Measurements from ENCODE around the gene DMRT2. TPM values are rescaled to one million over a fixed set of nuclear protein-coding genes. Genes with fewer than 3 reads are reported as not detected.
A peak's percentile ranks its signal among the peaks of the same experiment; 100 is the strongest.

The DMRT2 gene
- total RNA-seq (2014; rRNA removed; shearing (Covaris generic)): 14.4 and 15.4 TPM in 2 replicates

- DNase-seq (ENCODE audit: low read depth): peak; percentile 100
These were observed at the start of gene DMRT2 for GRCh38 chr9:1050125-1050895. TSS of gene DMRT2 (plus strand) at chr9:1050357. CDS start at chr9:1051614, 1,257 bp downstream.

GRCh38 chr9:1001838-1002237 is 48.3 kb upstream of the DMRT2 start:
- DNase-seq (ENCODE audit: low read depth): no peak

- no peak for DNase-seq (ENCODE audit: low read depth)
These were observed 47.5 kb upstream of the DMRT2 start for GRCh38 chr9:1002678-1003077.

- DNase-seq (ENCODE audit: low read depth): peak; percentile 78
These were observed 45.0 kb upstream of the DMRT2 start for GRCh38 chr9:1005043-1005667.

- no peak for DNase-seq (ENCODE audit: low read depth)
These were observed 42.8 kb upstream of the DMRT2 start for GRCh38 chr9:1007312-1007711.

GRCh38 chr9:1008216-1008615 is 41.9 kb upstream of the DMRT2 start:
- DNase-seq (ENCODE audit: low read depth): no peak

GRCh38 chr9:1009101-1009707 is 41.0 kb upstream of the DMRT2 start:
- peak; percentile 92 for DNase-seq (ENCODE audit: low read depth)

- no peak for DNase-seq (ENCODE audit: low read depth)
These were observed 37.1 kb upstream of the DMRT2 start for GRCh38 chr9:1013021-1013420.

GRCh38 chr9:1014225-1014624 is 35.9 kb upstream of the DMRT2 start:
- DNase-seq (ENCODE audit: low read depth): no peak

GRCh38 chr9:1014640-1015039 is 35.5 kb upstream of the DMRT2 start:
- no peak for DNase-seq (ENCODE audit: low read depth)

- DNase-seq (ENCODE audit: low read depth): peak; percentile 66
These were observed 32.0 kb upstream of the DMRT2 start for GRCh38 chr9:1018121-1018520.

GRCh38 chr9:1024112-1024511 is 26.0 kb upstream of the DMRT2 start:
- DNase-seq (ENCODE audit: low read depth): no peak

- DNase-seq (ENCODE audit: low read depth): no peak
These were observed 25.0 kb upstream of the DMRT2 start for GRCh38 chr9:1025131-1025530.

GRCh38 chr9:1026219-1026618 is 23.9 kb upstream of the DMRT2 start:
- no peak for DNase-seq (ENCODE audit: low read depth)

GRCh38 chr9:1028501-1029190 is 21.5 kb upstream of the DMRT2 start:
- no peak for DNase-seq (ENCODE audit: low read depth)

- no peak for DNase-seq (ENCODE audit: low read depth)
These were observed 18.1 kb upstream of the DMRT2 start for GRCh38 chr9:1031951-1032601.

GRCh38 chr9:1034271-1034670 is 15.9 kb upstream of the DMRT2 start:
- DNase-seq (ENCODE audit: low read depth): no peak

GRCh38 chr9:1039589-1039988 is 10.6 kb upstream of the DMRT2 start:
- DNase-seq (ENCODE audit: low read depth): no peak

GRCh38 chr9:1042466-1042865 is 7.7 kb upstream of the DMRT2 start:
- peak; percentile 89 for DNase-seq (ENCODE audit: low read depth)

GRCh38 chr9:1044643-1045042 is 5.5 kb upstream of the DMRT2 start:
- DNase-seq (ENCODE audit: low read depth): no peak

- DNase-seq (ENCODE audit: low read depth): no peak
These were observed 3.3 kb upstream of the DMRT2 start for GRCh38 chr9:1046639-1047572.
